ENCODE data around the gene ZNF117. TPM values are rescaled to one million over a fixed set of nuclear protein-coding genes. Genes with fewer than 3 reads are reported as not detected.

Gene ZNF117
- total and polyA plus RNA-seq, 8 donors: 1.1 to 47.3 (median 11.2) TPM

DNA sequence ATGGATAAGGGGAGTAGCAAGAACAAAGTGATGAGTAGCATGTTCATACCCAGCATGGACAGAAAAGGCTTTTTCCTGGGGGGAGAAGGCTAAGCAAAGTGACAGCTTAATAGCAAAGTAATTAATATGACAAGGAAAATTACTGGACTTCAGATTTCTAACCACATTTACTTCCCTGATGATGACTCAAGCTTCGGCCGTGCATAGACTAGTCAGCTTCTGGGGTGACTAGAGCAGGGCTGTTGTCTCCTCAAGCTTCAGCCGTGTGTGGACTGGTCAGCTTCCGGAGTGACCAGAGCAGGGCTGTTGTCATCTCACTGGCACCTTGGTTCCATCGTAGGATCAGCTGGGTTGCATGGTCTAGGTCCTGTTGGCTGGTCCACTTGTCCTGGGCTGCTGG is 2.1 kb upstream of the ZNF117 start:
- peaks cover 14 to 97% (median 51%) of the 10 kb centered on the region in 4 donors for H3K9me3 ChIP-seq
- 75 to 100% (median 89%) methylated on average over 2 to 5 of the region's 5 CpGs for WGBS, 5 donors

DNA sequence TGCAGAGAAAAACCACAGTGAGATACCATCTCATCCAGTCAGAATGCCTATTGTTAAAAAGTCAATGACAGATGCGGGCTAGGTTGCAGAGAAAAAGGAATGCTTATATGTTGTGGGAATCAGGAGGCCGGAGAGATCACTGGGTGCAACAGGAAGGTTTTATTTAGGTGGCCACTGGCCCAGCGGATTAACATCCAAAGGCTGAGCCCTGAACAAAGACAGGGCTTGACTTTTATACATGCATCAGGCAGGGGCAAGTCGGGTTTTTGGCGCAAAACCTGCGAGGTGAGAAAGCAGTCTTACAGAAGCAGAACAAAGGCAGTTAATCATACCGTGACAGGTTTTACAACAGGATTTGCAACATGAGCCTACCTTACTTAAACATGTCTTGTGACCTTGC is 620 bp downstream of the ZNF117 start:
- no peak overlapping the region for H3K27ac ChIP-seq
- WGBS, 5 donors: 90 to 98% (median 97%) methylated on average over 7 of the region's 7 CpGs
- intact Hi-C loops (cut with DNase I; ENCODE audit: low total_unique reads): no loop called here
- TF ChIP-seq EP300 (IDR thresholded peaks at IDR 0.05): no peak
- TF ChIP-seq, protein P1, sequence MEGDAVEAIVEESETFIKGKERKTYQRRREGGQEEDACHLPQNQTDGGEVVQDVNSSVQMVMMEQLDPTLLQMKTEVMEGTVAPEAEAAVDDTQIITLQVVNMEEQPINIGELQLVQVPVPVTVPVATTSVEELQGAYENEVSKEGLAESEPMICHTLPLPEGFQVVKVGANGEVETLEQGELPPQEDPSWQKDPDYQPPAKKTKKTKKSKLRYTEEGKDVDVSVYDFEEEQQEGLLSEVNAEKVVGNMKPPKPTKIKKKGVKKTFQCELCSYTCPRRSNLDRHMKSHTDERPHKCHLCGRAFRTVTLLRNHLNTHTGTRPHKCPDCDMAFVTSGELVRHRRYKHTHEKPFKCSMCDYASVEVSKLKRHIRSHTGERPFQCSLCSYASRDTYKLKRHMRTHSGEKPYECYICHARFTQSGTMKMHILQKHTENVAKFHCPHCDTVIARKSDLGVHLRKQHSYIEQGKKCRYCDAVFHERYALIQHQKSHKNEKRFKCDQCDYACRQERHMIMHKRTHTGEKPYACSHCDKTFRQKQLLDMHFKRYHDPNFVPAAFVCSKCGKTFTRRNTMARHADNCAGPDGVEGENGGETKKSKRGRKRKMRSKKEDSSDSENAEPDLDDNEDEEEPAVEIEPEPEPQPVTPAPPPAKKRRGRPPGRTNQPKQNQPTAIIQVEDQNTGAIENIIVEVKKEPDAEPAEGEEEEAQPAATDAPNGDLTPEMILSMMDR (IDR thresholded peaks at IDR 0.05): no peak
- TF ChIP-seq POLR2A (IDR thresholded peaks at IDR 0.05): no peak
- no peak for TF ChIP-seq POLR2AphosphoS5 (IDR thresholded peaks at IDR 0.05)
- H3K4me3 ChIP-seq: no peak overlapping the region
- peaks cover 14 to 93% (median 48%) of the 10 kb centered on the region in 4 donors for H3K9me3 ChIP-seq
- no peak for DNase-seq
- no peaks in the 10 kb centered on the region for H3K27me3 ChIP-seq
- H3K4me1 ChIP-seq: no peaks in the 10 kb centered on the region
- H3K36me3 ChIP-seq: peaks cover 0 to 47% (median 39%) of the 10 kb centered on the region in 4 donors

More for the DNA sequence above, 2.1 kb upstream of the ZNF117 start:
- TF ChIP-seq POLR2AphosphoS5 (IDR thresholded peaks at IDR 0.05) (no peak), EP300 (IDR thresholded peaks at IDR 0.05) (no peak), POLR2A (IDR thresholded peaks at IDR 0.05) (no peak)
- TF ChIP-seq, protein P1 (IDR thresholded peaks at IDR 0.05): no peak
- H3K4me3 ChIP-seq: no peak overlapping the region
- H3K27me3 ChIP-seq: no peaks in the 10 kb centered on the region
- H3K27ac ChIP-seq: no peak overlapping the region
- peaks cover 0 to 47% (median 34%) of the 10 kb centered on the region in 4 donors for H3K36me3 ChIP-seq
- peaks cover 0 to 9% (median 6%) of the 10 kb centered on the region in 4 donors for H3K4me1 ChIP-seq
- intact Hi-C loops (cut with DNase I; ENCODE audit: low total_unique reads): no loop called here
- no peak for DNase-seq

DNA sequence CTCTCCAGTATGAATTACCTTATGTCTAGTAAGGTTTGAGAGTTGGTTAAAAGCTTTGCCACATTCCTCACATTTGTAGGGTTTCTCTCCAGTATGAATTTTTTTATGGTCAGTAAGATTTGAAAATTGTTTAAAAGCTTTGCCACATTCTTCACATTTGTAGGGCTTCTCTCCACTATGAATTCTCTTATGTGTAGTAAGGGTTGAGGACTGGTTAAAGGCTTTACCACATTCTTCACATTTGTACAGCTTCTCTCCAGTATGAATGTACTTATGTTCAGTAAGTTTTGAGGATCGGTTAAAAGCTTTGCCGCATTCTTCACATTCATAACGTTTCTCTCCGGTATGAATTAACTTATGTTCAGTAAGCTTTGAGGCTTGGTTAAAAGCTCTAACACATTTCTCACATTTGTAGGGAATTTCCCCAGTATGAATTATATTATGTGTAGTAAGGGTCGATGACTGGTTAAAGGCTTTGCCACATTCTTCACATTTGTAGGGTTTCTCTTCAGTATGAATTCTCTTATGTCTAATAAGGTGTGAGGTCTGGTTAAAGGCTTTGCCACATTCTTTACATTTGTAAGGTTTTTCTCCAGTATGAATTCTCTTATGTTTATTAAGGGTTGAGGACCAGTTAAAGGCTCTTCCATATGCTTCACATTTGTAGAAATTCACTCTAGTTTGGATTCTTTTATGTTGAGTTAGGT is 12.2 kb downstream of the ZNF117 start:
- H3K9me3 ChIP-seq: peaks cover 23 to 98% (median 66%) of the 10 kb centered on the region in 4 donors
- intact Hi-C loops (cut with DNase I; ENCODE audit: low total_unique reads): no loop called here
- 98 to 100% (median 99%) methylated on average over 5 of the region's 5 CpGs for WGBS, 5 donors

DNA sequence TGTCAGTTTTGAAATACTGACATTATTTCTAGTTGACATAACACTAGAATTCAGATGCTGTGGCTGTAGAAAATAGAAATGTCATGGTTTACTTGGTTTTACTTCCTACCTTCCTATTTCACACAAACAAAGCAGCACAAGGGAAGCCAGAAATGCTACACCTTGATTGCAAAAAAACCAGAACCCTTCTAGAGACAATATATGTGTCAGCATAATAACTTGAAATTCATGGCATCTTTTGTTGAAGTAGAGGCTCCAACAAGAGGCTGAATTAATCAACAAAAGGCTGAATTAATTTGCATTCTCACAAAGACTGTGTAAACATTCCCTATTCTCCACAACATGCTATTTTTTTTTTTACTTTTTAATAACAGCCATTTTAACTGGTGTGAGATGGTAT is 25.2 kb downstream of the ZNF117 start:
- no peak for DNase-seq
- H3K4me3 ChIP-seq: no peak overlapping the region
- TF ChIP-seq EP300 (IDR thresholded peaks at IDR 0.05) (no peak), POLR2AphosphoS5 (IDR thresholded peaks at IDR 0.05) (no peak)
- no peak overlapping the region for H3K27ac ChIP-seq
- H3K9me3 ChIP-seq: peaks cover 0 to 39% (median 6%) of the 10 kb centered on the region in 4 donors
- H3K36me3 ChIP-seq: no peaks in the 10 kb centered on the region
- no peaks in the 10 kb centered on the region for H3K4me1 ChIP-seq
- intact Hi-C loops (cut with DNase I; ENCODE audit: low total_unique reads): no loop called here
- H3K27me3 ChIP-seq: no peaks in the 10 kb centered on the region

More for the DNA sequence above, 12.2 kb downstream of the ZNF117 start:
- TF ChIP-seq EP300 (IDR thresholded peaks at IDR 0.05) (no peak), POLR2AphosphoS5 (IDR thresholded peaks at IDR 0.05) (no peak), POLR2A (IDR thresholded peaks at IDR 0.05) (no peak)
- TF ChIP-seq, protein P1 (IDR thresholded peaks at IDR 0.05): no peak
- no peak for DNase-seq
- no peaks in the 10 kb centered on the region for H3K27me3 ChIP-seq
- H3K36me3 ChIP-seq: peaks cover 21 to 57% (median 50%) of the 10 kb centered on the region in 4 donors
- H3K27ac ChIP-seq: no peak overlapping the region
- no peaks in the 10 kb centered on the region for H3K4me1 ChIP-seq
- no peak overlapping the region for H3K4me3 ChIP-seq
